NCI-H2196 (cell line): ENCODE measurements around the gene ADGRL4.
"Not testable (repeated sequence)": the region's sequence is repeated elsewhere in the genome, so short reads cannot be mapped to it uniquely, and the experiment has no call there.

ENCODE experiments used
- DNase-seq: peaks from one replicate; lab custom pipeline; 2025; ENCODE audit not compliant: unreplicated experiment; lab: John Stamatoyannopoulos, UW

The ADGRL4 gene

GRCh38 chr1:78919150-78919549, 87.4 kb downstream of the ADGRL4 start:
- no peak for DNase-seq

GRCh38 chr1:78918157-78918556, 88.4 kb downstream of the ADGRL4 start:
- no peak for DNase-seq

DNA sequence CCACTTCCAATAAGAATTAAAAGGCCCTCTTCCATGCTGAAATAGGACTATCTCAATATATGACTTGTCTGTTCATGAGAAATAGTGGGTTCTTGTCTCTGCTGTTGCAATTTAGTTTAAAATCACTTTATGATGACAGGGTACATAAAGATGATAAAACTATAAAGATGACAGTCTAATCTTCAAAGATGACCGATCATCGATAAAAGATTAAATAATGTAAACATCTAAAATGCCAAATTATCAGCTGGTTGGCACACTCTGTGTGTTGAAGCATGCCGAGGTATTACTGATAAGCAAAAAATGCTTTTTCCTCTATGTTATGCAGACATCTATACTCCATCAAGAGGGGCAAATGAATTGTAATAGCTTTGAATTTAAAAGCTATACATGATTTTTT, 89.5 kb downstream of the ADGRL4 start:
- no peak for DNase-seq

DNA sequence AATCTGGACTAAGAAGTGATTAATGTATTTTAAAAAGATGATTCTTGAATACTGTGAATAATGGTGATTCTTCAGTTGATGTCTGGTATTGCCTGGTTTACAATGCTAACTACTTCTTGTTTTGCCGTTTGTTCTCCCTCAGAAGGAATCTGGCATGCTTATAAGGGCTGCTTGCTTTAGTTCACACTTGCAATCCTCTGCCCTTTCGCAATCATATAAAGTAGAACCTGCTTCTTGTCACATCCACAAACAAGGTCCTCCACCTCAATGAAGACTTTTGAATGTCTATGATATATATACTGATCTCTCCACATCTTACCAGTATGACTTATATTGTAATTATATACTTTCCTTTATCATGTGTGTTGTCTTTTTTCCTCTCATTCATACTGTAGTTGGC, 92.6 kb downstream of the ADGRL4 start:
- no peak for DNase-seq

GRCh38 chr1:78911956-78912880, 94.3 kb downstream of the ADGRL4 start:
- DNase-seq, result no peak

GRCh38 chr1:78902641-78903040, 103.9 kb downstream of the ADGRL4 start:
- no peak for DNase-seq

GRCh38 chr1:78894811-78895210, 111.7 kb downstream of the ADGRL4 start:
- DNase-seq, result no peak

DNA sequence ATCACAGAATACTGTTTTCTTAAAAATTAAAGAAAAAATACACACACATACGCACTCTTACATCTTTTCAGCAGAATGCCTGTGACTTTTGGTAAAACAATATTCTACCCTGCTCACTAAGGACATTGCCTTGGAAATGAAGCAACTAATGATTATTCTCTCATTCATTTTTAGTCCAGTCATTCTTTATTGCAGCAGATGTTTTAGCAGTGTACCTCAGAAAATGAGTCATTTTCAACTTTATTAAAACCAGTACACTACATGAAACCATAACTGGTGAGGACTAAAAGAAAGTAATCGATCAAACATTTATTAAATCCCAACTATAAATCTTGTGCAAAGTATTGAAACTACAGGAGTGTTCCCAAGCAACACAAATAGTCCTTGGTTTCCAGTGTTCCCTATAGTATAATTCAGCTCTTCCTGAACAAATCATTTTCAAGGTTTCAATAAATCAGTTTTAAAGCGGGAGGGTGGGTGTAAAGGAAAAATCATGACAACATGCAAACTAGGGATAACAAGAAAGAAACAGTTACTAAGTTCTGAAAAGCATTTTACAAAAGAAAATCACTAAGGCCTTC, 114.2 kb downstream of the ADGRL4 start:
- no peak for DNase-seq

- no peak for DNase-seq
Measured at GRCh38 chr1:78887458-78887857, 119.1 kb downstream of the ADGRL4 start.

DNA sequence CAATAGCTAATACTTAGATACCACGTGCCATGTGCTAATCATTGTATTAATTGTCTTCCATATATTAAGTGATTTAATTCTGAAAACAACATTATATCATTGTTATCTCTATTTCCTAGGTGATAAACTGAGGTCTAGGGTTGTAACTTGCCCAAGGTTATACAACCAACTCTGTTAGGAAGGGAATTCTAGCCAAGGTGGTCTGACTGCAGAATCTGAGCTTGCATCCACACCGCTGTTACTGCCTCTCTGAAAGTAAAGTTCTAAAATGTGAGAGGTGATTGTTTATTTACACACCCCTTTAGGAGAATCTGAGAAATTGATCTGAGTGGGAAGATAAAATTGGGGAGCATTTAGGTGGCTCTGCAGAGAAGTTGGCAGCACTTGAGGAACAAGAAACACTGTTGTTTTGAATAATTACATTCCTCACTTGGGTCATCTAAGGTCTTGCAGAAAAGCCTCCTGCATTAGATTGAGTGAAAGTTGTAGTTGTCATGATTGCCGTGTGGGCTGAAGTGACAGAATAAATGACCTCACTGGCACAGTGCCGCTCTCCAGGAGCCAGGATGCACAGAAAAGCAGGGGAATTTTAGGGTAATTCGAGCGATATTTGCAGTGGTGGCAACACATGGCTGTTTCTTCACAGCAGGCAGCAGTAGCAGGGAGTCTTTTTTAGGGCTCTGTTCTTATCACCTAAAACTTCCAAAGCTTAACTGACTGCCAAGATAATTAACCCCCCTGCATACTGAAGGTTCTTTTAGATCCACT, 121.7 kb downstream of the ADGRL4 start:
- no peak for DNase-seq

DNA sequence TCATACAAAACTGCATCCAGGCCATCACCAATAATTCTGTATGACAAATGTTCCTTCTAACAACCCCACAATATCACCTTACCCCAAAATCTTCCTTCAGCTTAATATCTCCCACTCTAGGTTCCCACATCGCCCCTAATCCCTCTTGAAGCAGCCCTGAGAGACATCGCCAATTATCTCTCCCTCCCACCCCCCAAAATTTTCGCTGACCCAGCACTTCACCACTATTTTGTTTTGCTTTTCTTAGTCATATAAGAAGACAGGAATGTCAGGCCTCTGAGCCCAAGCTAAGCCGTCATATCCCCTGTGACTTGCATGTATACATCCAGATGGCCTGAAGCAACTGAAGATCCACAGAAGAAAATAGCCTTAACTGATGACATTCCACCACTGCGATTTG, 126.3 kb downstream of the ADGRL4 start:
- no peak for DNase-seq

DNA sequence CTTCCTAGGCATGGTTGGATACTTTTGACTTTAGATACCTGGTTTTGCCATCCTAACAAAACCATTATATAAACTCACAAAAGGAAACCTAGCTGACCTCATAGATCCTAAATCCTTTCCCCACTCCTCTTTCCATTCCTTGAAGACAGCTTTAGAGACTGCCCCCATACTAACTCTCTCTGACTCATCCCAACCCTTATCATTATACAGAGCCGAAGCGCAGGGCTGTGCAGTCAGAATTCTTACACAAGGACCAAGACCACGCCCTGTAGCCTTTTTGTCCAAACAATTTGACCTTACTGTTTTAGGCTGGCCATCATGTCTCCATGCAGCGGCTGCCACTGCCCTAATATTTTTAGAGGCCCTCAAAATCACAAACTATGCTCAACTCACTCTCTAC, 130.5 kb downstream of the ADGRL4 start:
- not testable (repeated sequence) for DNase-seq

DNA sequence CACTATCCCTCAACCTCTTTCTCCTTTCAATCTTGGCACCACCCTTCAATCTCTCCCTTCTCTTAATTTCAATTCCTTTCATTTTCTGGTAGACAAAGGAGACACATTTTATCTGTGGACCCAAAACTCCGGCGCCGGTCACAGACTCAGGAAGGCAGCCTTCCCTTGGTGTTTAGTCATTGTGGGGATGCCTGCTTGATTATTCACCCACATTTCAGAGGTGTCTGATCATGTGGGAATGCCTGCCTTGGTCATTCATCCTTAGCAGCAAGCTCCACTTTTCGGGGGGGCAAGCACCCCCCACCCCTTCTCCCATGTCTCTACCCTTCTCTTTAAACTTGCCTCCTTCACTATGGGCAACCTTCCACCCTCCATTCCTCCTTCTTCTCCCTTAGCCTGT, 133.7 kb downstream of the ADGRL4 start:
- not testable (repeated sequence) for DNase-seq

DNA sequence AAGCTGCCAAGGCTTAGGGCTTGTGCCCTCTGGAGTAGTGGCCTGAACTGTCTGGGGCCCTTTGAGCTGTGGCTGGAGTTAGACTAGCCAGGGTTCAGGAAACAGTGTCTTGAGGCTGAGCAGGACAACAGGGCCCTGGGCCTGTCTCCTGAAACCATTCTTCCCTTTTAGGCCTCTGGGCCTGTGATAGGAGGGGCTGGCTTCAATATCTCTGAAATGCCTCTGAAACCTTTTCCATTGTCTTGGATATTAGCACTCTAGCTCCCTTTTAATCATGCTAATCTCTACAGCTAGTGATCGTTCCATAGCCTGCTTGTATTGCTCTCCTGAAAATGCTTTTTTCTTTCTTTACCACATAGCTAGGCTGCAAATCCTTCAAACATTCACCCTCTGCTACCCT, 135.3 kb downstream of the ADGRL4 start:
- DNase-seq, result no peak

- no peak for DNase-seq
Measured at GRCh38 chr1:78869136-78869535, 137.4 kb downstream of the ADGRL4 start.

DNA sequence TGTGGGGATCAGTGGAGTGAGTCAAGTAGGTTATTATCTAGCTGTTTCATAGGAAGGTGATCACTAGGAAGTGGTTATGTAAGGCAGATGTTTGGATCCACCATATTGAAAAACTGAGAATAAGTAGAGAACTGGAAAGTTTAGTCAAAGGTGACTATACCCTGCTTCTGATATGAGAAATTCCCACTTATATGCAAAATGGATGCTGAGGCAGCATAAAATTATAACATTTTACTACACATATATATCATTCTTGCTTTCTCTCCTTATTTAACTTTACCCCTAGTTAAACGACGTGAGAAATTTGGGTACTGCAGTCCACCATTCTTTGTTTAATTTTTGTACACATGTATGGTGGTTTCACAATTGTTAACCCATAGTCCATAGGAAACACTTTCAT, 142.4 kb downstream of the ADGRL4 start:
- no peak for DNase-seq

DNA sequence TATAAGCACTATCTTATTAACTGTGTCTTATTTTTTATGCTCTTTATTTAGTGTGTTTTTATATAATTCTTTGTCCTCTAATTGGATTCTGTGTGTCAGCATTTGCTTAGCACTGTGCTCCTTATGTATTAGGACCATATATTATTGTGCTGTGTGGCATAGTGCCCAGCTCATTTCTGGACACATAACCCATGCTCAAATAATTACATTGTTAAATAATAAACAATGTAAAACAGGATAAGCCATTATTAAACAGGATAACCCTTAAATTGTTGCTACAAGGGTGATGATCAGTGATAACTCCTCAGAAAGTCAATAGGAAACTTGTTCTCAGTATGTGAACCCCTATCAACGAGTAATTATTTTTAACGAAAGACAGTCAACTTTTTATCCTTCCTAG, 150.4 kb downstream of the ADGRL4 start:
- no peak for DNase-seq

DNA sequence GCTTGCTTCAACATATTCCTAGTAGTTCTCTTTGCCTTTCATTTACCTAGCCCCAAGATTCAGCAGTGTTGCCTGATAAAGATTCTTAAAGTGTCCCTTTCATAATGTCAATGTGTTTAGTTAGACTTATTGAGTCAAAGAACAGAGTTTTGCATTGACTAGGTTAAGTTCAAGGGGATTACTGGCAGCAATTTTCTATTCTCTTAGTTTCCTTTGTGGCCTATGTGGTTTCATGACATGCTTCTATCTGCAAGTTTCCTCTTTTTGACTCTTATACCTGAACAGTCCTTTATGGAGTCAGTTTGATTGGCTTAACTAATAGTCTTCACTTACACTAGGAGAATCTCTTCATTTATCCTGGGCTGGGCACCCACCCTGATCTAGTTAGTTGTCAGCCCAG, 151.3 kb downstream of the ADGRL4 start:
- DNase-seq, result no peak

GRCh38 chr1:78854556-78854955, 152.0 kb downstream of the ADGRL4 start:
- DNase-seq, result no peak

GRCh38 chr1:78843546-78843945, 163.0 kb downstream of the ADGRL4 start:
- no peak for DNase-seq

DNA sequence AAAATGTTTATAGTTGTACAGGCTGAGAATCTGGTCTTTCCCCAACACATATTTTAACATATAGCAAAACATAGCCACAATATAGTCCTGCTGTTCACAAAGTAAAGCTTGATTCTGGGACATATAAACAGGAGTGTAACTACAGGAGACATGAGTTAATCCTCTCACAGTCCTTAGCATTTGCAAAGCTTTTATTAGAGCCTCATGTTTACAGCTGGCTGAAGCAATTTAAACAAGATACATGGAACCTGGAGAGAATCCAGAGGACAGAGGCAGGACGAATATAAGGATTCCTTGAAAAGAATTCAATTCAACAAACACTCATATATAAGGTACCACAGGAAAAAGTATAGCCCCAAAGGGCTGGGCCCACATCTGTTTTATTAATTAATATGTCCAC, 163.4 kb downstream of the ADGRL4 start:
- no peak for DNase-seq
